Gastroesophageal sphincter (tissue), 4 donors: Measurements from ENCODE around the gene VCL. TPM values are rescaled to one million over a fixed set of nuclear protein-coding genes. Genes with fewer than 3 reads are reported as not detected.
A peak's percentile ranks its signal among the peaks of the same experiment; 100 is the strongest.

Experiments
- ATAC-seq: fragments of 150-250 bp; one replicate; pipeline ENCODE4 v1.9.1; 2016; ENCODE audit warnings: mild to moderate bottlenecking, moderate library complexity
- H3K27ac ChIP-seq, 4 donors: fragments of 200-600 bp; sonication (generic) in 3 of 4; 1 replicate in 3 of 4; 2 replicates in 1 of 4; pipeline ENCODE4 v1.5.1; 2016 to 2019
- H3K27me3 ChIP-seq: fragments of 200-600 bp; sonication (generic); one replicate; pipeline ENCODE4 v1.5.1; 2019
- H3K36me3 ChIP-seq, 2 donors: fragments of 200-600 bp; sonication (generic); one replicate each; pipeline ENCODE4 v1.5.1; 2019; ENCODE audit warnings: control low read depth in 1 of 2
- H3K4me1 ChIP-seq, 3 donors: fragments of 200-600 bp; sonication (generic); 1 replicate in 2 of 3; 2 replicates in 1 of 3; pipeline ENCODE4 v1.5.1; 2016 to 2019; ENCODE audit warnings: control low read depth in 2 of 3
- H3K4me3 ChIP-seq, 2 donors: fragments of 200-600 bp; sonication (generic); one replicate each; pipeline ENCODE4 v1.5.1; 2019; ENCODE audit warnings: mild to moderate bottlenecking in 1 of 2, moderate library complexity in 1 of 2
- H3K9me3 ChIP-seq, 3 donors: fragments of 200-600 bp; sonication (generic); one replicate each; pipeline ENCODE4 v1.5.1; 2017 to 2019; ENCODE audit warnings: control low read depth in 2 of 3
- EP300 ChIP-seq: sonication (generic); formaldehyde crosslinking; IDR thresholded peaks from one replicate; pipeline ENCODE4 v1.6.1; 2017; ENCODE audit warnings: antibody characterized with exemption, mild to moderate bottlenecking
- POLR2A ChIP-seq, 2 donors: fragments of 450-650 bp; IDR thresholded peaks; one replicate each; pipeline ENCODE4 v1.6.1; 2017; ENCODE audit warnings: antibody characterized with exemption in 2 of 2, mild to moderate bottlenecking in 2 of 2, moderate library complexity in 1 of 2
- POLR2AphosphoS5 ChIP-seq: sonication (generic); formaldehyde crosslinking; IDR thresholded peaks from one replicate; pipeline ENCODE4 v1.6.1; 2017; ENCODE audit warnings: antibody characterized with exemption
- WGBS, 2 donors: methylation state at CpG; one replicate each; pipeline ENCODE4 v1.1.5; 2018; ENCODE audit warnings: low coverage in 1 of 2; 5-methylcytosine and 5-hydroxymethylcytosine counted together
- total RNA-seq, 4 donors: library from RNA; depleted of rRNA; stranded (reverse); fragments of >200 nt; gene quantifications; one replicate each; pipeline ENCODE4 v1.1.0, GENCODE V29; 2016
- TF ChIP-seq, protein P1 (sequence below), 4 experiments: fragments of 200-600 bp in 2 of 4; fragments of 450-650 bp in 2 of 4; sonication (generic) in 1 of 4; IDR thresholded peaks; one replicate each; pipeline ENCODE4 v1.5.1; 2017 to 2019; ENCODE audit warnings: antibody characterized with exemption in 4 of 4, mild to moderate bottlenecking in 2 of 4, moderate library complexity in 2 of 4

The VCL gene
- total RNA-seq, 4 donors from 2014 or later, result 433 to 615 (median 440) TPM

DNA sequence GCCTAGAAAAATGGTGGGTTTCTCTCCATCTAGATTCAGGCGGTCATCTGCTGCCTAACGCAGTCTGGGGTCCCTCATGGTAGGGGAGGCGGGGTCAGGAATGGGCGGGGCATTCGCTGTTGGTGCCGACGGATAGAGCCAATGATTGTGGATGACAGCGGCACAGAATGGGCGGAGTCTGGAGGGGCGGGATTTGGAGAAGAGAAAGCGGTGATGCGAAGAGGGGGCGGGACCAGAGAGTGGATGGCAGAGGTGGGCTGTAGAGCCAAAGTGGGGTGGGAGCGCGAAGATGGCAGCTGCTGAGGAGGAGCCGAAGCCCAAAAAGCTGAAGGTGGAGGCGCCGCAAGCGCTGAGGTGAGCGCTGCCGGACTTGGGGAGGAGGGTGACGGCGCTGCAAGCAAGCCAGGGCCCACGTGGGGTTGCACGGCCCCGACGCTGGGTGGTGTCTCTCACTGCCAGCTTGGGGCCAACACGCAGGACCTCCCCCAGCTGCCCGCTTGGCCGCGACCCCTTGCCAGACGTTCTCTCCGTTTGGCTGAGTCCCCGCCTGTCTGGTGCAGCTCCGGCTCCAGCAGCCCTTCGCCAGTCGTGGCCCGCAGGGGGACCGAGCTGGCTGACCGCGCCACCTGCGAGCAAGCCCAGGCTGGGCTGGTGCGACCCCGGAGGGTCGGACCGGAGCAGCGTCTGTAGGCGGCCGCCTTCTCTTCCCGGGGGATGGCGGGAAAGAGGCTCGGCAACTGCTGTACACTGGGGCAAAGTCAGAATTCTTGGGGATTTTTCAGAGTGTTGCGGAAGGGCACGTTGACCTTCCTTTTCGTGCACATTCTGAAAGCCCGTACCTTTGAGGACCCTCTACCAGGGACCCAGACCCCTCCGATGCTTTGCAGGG is 153.3 kb downstream of the VCL start, which contains the start of gene ADK:
ADK (plus strand) TSS at position 232 of the 889 bp plus-strand sequence; CDS start at position 290, 58 bp downstream.
- peak; percentile 98 for ATAC-seq
- H3K4me3 ChIP-seq, result peak within 1 kb of the TSS; percentile 77 to 92
- no peaks in the 10 kb centered on the region for H3K9me3 ChIP-seq
- no peaks in the 10 kb centered on the region for H3K27me3 ChIP-seq
- peaks cover 5 to 73% (median 12%) of the 10 kb centered on the region in 3 donors for H3K4me1 ChIP-seq
- TF ChIP-seq POLR2A (IDR thresholded peaks at IDR 0.05), result peak; percentile 39 to 50
- peak; percentile 51 for TF ChIP-seq POLR2AphosphoS5
- TF ChIP-seq EP300, result no peak
- TF ChIP-seq, protein P1, sequence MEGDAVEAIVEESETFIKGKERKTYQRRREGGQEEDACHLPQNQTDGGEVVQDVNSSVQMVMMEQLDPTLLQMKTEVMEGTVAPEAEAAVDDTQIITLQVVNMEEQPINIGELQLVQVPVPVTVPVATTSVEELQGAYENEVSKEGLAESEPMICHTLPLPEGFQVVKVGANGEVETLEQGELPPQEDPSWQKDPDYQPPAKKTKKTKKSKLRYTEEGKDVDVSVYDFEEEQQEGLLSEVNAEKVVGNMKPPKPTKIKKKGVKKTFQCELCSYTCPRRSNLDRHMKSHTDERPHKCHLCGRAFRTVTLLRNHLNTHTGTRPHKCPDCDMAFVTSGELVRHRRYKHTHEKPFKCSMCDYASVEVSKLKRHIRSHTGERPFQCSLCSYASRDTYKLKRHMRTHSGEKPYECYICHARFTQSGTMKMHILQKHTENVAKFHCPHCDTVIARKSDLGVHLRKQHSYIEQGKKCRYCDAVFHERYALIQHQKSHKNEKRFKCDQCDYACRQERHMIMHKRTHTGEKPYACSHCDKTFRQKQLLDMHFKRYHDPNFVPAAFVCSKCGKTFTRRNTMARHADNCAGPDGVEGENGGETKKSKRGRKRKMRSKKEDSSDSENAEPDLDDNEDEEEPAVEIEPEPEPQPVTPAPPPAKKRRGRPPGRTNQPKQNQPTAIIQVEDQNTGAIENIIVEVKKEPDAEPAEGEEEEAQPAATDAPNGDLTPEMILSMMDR (IDR thresholded peaks at IDR 0.05), result peak in 3 of 4 experiments; percentile 24 to 63 (median 40)
- 0% methylated on average over 2 to 20 of the region's 57 CpGs for WGBS, 2 donors
- H3K27ac ChIP-seq, result peak within 1 kb of the TSS; percentile 84 to 95 (median 92)
- peaks cover 0 to 9% of the 10 kb centered on the region in 2 donors for H3K36me3 ChIP-seq

GRCh38 chr10:74151879-74152722 is 154.2 kb downstream of the VCL start:
- peaks cover 0 to 5% of the 10 kb centered on the region in 2 donors for H3K36me3 ChIP-seq
- peak overlapping the region; percentile 84 to 95 (median 92) for H3K27ac ChIP-seq
- H3K9me3 ChIP-seq, result no peaks in the 10 kb centered on the region
- peak overlapping the region; percentile 77 to 92 for H3K4me3 ChIP-seq
- TF ChIP-seq, protein P1 (IDR thresholded peaks at IDR 0.05), result no peak
- TF ChIP-seq POLR2A (IDR thresholded peaks at IDR 0.05) (no peak), EP300 (no peak), POLR2AphosphoS5 (no peak)
- ATAC-seq, result no peak
- H3K4me1 ChIP-seq, result peaks cover 10 to 73% (median 12%) of the 10 kb centered on the region in 3 donors
- no peaks in the 10 kb centered on the region for H3K27me3 ChIP-seq
- 17 to 26% methylated on average over 5 of the region's 5 CpGs for WGBS, 2 donors

- Histone ChIP-seq H3K36me3 (no peaks in the 10 kb centered on the region), H3K27ac (peak overlapping the region in 3 of 4 donors; percentile 56 to 95 (median 94)), H3K9me3 (no peaks in the 10 kb centered on the region), H3K4me1 (peaks cover 10 to 64% (median 12%) of the 10 kb centered on the region in 3 donors), H3K27me3 (no peaks in the 10 kb centered on the region), H3K4me3 (no peak overlapping the region)
- 29 to 41% methylated on average over 4 of the region's 4 CpGs for WGBS, 2 donors
- no peak for ATAC-seq
- TF ChIP-seq, protein P1 (IDR thresholded peaks at IDR 0.05), result peak; percentile 25 to 71 (median 48)
- TF ChIP-seq EP300 (no peak), POLR2AphosphoS5 (no peak)
Observed at GRCh38 chr10:74153123-74153522, 155.2 kb downstream of the VCL start.

DNA sequence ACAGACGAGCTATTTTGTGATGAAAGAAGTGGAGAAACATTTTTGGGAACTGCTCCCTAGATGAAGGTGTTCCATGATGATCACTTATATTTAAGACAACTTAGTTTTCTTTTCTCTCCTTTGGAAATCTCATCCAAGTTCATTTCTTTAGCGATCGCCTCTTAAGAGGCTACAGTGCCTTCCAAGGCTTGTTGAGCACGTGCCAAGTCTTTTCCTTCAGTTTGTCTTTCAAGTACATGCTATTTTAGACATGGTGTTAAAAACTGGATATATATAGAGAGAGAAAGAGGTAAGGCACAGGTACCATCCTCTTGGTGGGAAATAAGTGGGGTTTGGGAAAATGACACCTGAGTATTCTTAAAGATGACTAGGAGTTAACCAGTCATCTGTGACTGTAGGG is 155.8 kb downstream of the VCL start:
- TF ChIP-seq POLR2A (IDR thresholded peaks at IDR 0.05), result no peak
- TF ChIP-seq POLR2AphosphoS5, result no peak
- TF ChIP-seq, protein P1 (IDR thresholded peaks at IDR 0.05), result no peak
- no peak for TF ChIP-seq EP300
- Histone ChIP-seq H3K4me3 (no peak overlapping the region), H3K9me3 (no peaks in the 10 kb centered on the region), H3K36me3 (no peaks in the 10 kb centered on the region), H3K27ac (peak overlapping the region; percentile 16 to 95 (median 75)), H3K4me1 (peaks cover 10 to 59% (median 12%) of the 10 kb centered on the region in 3 donors), H3K27me3 (no peaks in the 10 kb centered on the region)
- 22 to 53% methylated on average over 4 of the region's 4 CpGs for WGBS, 2 donors
- no peak for ATAC-seq
